PC-9 (cell line): ENCODE results near the gene LRIG1. TPM values are rescaled to one million over a fixed set of nuclear protein-coding genes. Genes with fewer than 3 reads are reported as not detected.

Experiments used
- BruUV-seq: library from RNA; stranded (reverse); fragments of 400-500 nt; replicated peaks from 2 replicates; lab custom pipeline; 2021; lab: Mats Ljungman, UMichigan
- CTCF ChIA-PET: fragments of 300-600 bp; sonication (Branson Sonifier 250); formaldehyde crosslinking; loops from one replicate; lab custom pipeline; 2022; ENCODE audit warnings: antibody characterized with exemption; lab: Charles Lee
- POLR2A ChIA-PET: fragments of 300-600 bp; sonication (Branson Sonifier 250); formaldehyde crosslinking; loops from one replicate; lab custom pipeline; 2022; ENCODE audit warnings: antibody characterized with exemption; ENCODE audit not compliant: unreplicated experiment; lab: Charles Lee
- DNase-seq, 2 experiments: peaks; one replicate each; pipeline versions ENCODE4 v3.0.0 to v3.0.0-alpha.2; 2015 to 2022; ENCODE audit warnings: mixed read lengths in 1 of 2
- H2AFZ ChIP-seq: fragments of 200-600 bp; sonication (generic); 2 replicates; pipeline ENCODE4 v1.8.1; 2017; ENCODE audit warnings: antibody characterized with exemption
- H3F3A ChIP-seq: fragments of 200-600 bp; sonication (generic); 2 replicates; pipeline ENCODE4 v1.8.1; 2017; ENCODE audit warnings: antibody characterized with exemption, mild to moderate bottlenecking, low read depth; ENCODE audit not compliant: insufficient read depth
- H3K27ac ChIP-seq: fragments of 200-600 bp; sonication (generic); 2 replicates; pipeline ENCODE4 v1.6.1; 2016; ENCODE audit warnings: mixed run types
- H3K27me3 ChIP-seq: fragments of 200-600 bp; sonication (generic); 2 replicates; pipeline ENCODE4 v1.6.1; 2016; ENCODE audit warnings: low read depth, mixed run types; ENCODE audit not compliant: insufficient read depth
- H3K36me3 ChIP-seq: fragments of 200-600 bp; sonication (generic); 2 replicates; pipeline ENCODE4 v1.6.1; 2016; ENCODE audit warnings: low read depth, mixed run types
- H3K4me1 ChIP-seq: fragments of 200-600 bp; sonication (generic); replicated peaks from 2 replicates; pipeline ENCODE4 v1.6.1; 2016; ENCODE audit warnings: mixed run types; ENCODE audit not compliant: insufficient read depth
- H3K4me2 ChIP-seq: fragments of 200-600 bp; sonication (generic); 2 replicates; pipeline ENCODE4 v1.6.1; 2017; ENCODE audit warnings: mixed run types
- H3K4me3 ChIP-seq: fragments of 200-600 bp; sonication (generic); 2 replicates; pipeline ENCODE4 v1.6.1; 2016; ENCODE audit warnings: mixed run types
- H3K79me2 ChIP-seq: fragments of 200-600 bp; sonication (generic); 2 replicates; pipeline ENCODE4 v1.6.1; 2017; ENCODE audit warnings: low read depth, mixed run types
- H3K9me2 ChIP-seq: fragments of 200-600 bp; sonication (generic); 2 replicates; pipeline ENCODE4 v1.8.1; 2017; ENCODE audit warnings: mild to moderate bottlenecking; ENCODE audit not compliant: insufficient read depth
- H3K9me3 ChIP-seq: fragments of 200-600 bp; sonication (generic); 2 replicates; pipeline ENCODE4 v1.8.1; 2016; ENCODE audit warnings: low read depth; ENCODE audit not compliant: insufficient read depth
- H4K20me1 ChIP-seq: fragments of 200-600 bp; sonication (generic); 2 replicates; pipeline ENCODE4 v1.8.1; 2017; ENCODE audit not compliant: insufficient read depth
- EZH2 ChIP-seq: fragments of 200-600 bp; sonication (generic); IDR thresholded peaks from 2 replicates; pipeline ENCODE4 v1.8.0; 2017; ENCODE audit warnings: antibody characterized with exemption, low read depth
- intact Hi-C: fragments of 100-400 bp; cut with micrococcal nuclease; formaldehyde crosslinking; loops from one replicate; pipeline ENCODE4 v1.10.0; 2022; ENCODE audit not compliant: unreplicated experiment
- total RNA-seq: library from RNA; stranded (reverse); gene quantifications from 2 replicates; pipeline ENCODE4 v1.2.3, GENCODE V29; 2021
- TF ChIP-seq, protein P1 (sequence below): fragments of 200-600 bp; sonication (generic); conservative IDR thresholded peaks from 2 replicates; pipeline ENCODE4 v1.6.1; 2017; ENCODE audit warnings: mixed run types, antibody characterized with exemption, mild to moderate bottlenecking, moderate library complexity

The LRIG1 gene
- total RNA-seq, 1 experiment from 2014 or later, result not detected

DNA sequence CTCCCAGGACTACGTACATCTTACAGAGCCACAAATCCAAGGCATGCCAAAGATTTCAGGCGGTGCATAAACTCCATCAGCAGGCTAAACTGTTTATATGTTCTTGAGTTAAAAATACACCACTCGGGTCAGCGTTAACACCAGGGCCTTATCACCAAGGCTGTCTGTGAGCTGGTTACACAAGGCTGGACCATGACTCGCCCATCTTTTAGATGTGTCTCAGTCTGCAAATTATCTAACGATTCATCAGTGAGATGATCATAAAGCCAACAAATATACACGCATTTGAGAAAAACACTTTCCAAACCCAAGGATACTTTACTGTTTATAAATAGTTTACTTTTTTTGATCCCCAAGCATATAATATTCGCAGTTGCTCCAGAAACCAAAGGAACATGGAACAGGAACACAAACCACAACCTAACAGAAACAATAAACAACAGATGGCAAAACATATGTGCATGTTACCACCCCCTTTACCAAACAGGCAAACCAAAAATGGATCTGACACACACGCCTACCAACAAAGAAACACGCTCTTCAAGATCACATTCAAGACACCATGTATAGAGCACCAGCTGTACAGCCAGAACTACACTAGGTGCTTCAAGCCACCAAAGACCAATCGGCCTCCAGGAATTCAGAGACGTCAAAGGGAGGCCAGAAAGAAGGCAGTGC lies 15.4 kb downstream of the LRIG1 start:
- H3K4me3 ChIP-seq, result no peak overlapping the region
- POLR2A ChIA-PET, result no interaction called here
- H4K20me1 ChIP-seq, result no peaks in the 10 kb centered on the region
- H3K36me3 ChIP-seq, result no peaks in the 10 kb centered on the region
- H3K27ac ChIP-seq, result no peak overlapping the region
- no peak overlapping the region for H2AFZ ChIP-seq
- DNase-seq, result no peak
- CTCF ChIA-PET, result no interaction called here
- TF ChIP-seq EZH2, result no peak
- TF ChIP-seq, protein P1, sequence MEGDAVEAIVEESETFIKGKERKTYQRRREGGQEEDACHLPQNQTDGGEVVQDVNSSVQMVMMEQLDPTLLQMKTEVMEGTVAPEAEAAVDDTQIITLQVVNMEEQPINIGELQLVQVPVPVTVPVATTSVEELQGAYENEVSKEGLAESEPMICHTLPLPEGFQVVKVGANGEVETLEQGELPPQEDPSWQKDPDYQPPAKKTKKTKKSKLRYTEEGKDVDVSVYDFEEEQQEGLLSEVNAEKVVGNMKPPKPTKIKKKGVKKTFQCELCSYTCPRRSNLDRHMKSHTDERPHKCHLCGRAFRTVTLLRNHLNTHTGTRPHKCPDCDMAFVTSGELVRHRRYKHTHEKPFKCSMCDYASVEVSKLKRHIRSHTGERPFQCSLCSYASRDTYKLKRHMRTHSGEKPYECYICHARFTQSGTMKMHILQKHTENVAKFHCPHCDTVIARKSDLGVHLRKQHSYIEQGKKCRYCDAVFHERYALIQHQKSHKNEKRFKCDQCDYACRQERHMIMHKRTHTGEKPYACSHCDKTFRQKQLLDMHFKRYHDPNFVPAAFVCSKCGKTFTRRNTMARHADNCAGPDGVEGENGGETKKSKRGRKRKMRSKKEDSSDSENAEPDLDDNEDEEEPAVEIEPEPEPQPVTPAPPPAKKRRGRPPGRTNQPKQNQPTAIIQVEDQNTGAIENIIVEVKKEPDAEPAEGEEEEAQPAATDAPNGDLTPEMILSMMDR, result no peak
- no peaks in the 10 kb centered on the region for H3K79me2 ChIP-seq
- intact Hi-C loops, result no loop called here
- no peaks in the 10 kb centered on the region for H3F3A ChIP-seq
- H3K4me1 ChIP-seq, result no peaks in the 10 kb centered on the region
- no peaks in the 10 kb centered on the region for H3K9me3 ChIP-seq
- no TSS peak for BruUV-seq
- H3K9me2 ChIP-seq, result no peaks in the 10 kb centered on the region
- H3K4me2 ChIP-seq, result no peak overlapping the region
- H3K27me3 ChIP-seq, result no peaks in the 10 kb centered on the region

DNA sequence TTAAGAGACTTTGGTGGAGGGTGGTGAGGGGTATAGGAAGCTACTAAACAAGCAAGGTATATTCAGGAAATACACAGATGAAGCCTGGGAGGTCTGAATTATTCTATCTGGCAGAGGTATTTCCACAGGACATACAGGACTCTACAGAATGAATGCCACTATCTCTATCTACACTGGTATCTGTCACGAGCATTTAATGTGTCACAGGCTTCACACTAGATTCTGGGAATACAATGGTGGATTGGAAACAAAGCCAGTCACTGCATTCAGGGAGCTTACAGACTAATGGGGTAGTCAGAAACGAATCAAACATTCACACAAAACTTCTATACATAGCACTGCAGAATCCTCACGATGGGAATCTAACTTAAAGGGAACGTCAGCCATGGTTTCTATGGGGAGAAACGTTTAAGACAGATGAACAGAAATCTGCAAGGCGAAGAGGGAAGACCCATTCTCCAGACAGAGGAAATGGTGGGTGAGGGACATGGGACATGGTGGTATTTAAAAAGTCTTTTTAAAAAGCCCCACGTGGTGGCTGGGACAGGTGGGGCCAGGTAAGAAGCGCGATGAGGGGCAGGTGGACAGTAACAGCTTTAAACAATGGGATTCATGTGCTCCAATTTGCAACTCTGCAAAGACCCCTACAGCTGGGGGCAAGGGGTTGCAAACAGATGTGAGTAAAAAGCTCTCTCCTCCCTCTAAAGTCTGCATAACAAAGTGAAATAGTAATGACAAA lies 16.5 kb downstream of the LRIG1 start:
- H4K20me1 ChIP-seq, result no peaks in the 10 kb centered on the region
- H3K79me2 ChIP-seq, result no peaks in the 10 kb centered on the region
- intact Hi-C loops, result no loop called here
- H3K4me2 ChIP-seq, result no peak overlapping the region
- H2AFZ ChIP-seq, result no peak overlapping the region
- H3K36me3 ChIP-seq, result no peaks in the 10 kb centered on the region
- BruUV-seq, result no TSS peak
- CTCF ChIA-PET, result no interaction called here
- no peak overlapping the region for H3K27ac ChIP-seq
- H3K9me3 ChIP-seq, result no peaks in the 10 kb centered on the region
- DNase-seq, result no peak
- no peaks in the 10 kb centered on the region for H3K27me3 ChIP-seq
- no peak overlapping the region for H3K4me3 ChIP-seq
- POLR2A ChIA-PET, result no interaction called here
- TF ChIP-seq, protein P1, result no peak
- no peak for TF ChIP-seq EZH2
- no peaks in the 10 kb centered on the region for H3K9me2 ChIP-seq
- H3K4me1 ChIP-seq, result no peaks in the 10 kb centered on the region
- no peaks in the 10 kb centered on the region for H3F3A ChIP-seq

- Histone ChIP-seq H3K27ac (no peak overlapping the region), H3K4me3 (no peak overlapping the region), H3K9me2 (no peaks in the 10 kb centered on the region), H3F3A (no peaks in the 10 kb centered on the region), H2AFZ (no peak overlapping the region), H3K79me2 (no peaks in the 10 kb centered on the region), H3K27me3 (no peaks in the 10 kb centered on the region), H3K36me3 (no peaks in the 10 kb centered on the region), H4K20me1 (no peaks in the 10 kb centered on the region), H3K9me3 (no peaks in the 10 kb centered on the region), H3K4me2 (no peak overlapping the region), H3K4me1 (no peaks in the 10 kb centered on the region)
- CTCF ChIA-PET, result no interaction called here
- POLR2A ChIA-PET, result no interaction called here
- no peak for DNase-seq
- intact Hi-C loops, result no loop called here
- BruUV-seq, result no TSS peak
- TF ChIP-seq, protein P1, result no peak
- TF ChIP-seq EZH2, result no peak
Observed at GRCh38 chr3:66483409-66483906, 17.4 kb downstream of the LRIG1 start.
